Measurements from ENCODE around the gene HMBS.

HMBS gene

GRCh38 chr11:119100246-119100970, 15.7 kb downstream of the HMBS start (continued):
- no peak for TF ChIP-seq KLF17 (tag by site-specific recombination; IDR thresholded peaks at IDR 0.05)

- Histone ChIP-seq H3K4me1 (ENCODE audit: control insufficient read depth, insufficient read depth, low read length) (no peaks in the 10 kb centered on the region), H3K9me3 (ENCODE audit: control insufficient read depth, insufficient read depth, low read depth, low read length) (no peaks in the 10 kb centered on the region), H3K27ac (ENCODE audit: extremely low read depth, low read depth, low read length) (peak overlapping the region; percentile 53), H3K4me3 (ENCODE audit: low read depth, low read length) (peak overlapping the region; percentile 63), H3K36me3 (ENCODE audit: control insufficient read depth in 2 of 2, insufficient read depth in 1 of 2, low read length in 2 of 2) (peaks cover 0 to 29% of the 10 kb centered on the region in 2 experiments; a peak in 1 of 3 replicates)
- CTCF ChIA-PET, result interaction anchor here (0.8 to 2.3 kb wide), 9 partner anchors 22 to 412 kb away, joined by 3 to 7 read pairs (median 4); partner anchors contain the start of genes RPS25 and VPS11
- POLR2A ChIA-PET, result interaction anchor here (0.6 to 1.8 kb wide), 17 partner anchors 7 to 509 kb away, joined by 3 to 22 read pairs (median 5); partner anchors contain the start of genes HINFP, HMBS, HYOU1 and MCAM
- TF ChIP-seq ZNF239 (tag by site-specific recombination; IDR thresholded peaks at IDR 0.05) (no peak), ZNF529 (tag by site-specific recombination; IDR thresholded peaks at IDR 0.05; ENCODE audit: insufficient replicate concordance) (no peak), ZBTB20 (tag by site-specific recombination; IDR thresholded peaks at IDR 0.05) (peak; percentile 62; the same call in 1 of the 2 replicates), ZNF423 (tag by site-specific recombination; IDR thresholded peaks at IDR 0.05) (no peak), ZNF341 (tag by site-specific recombination; IDR thresholded peaks at IDR 0.05; ENCODE audit: low read depth) (peak; percentile 11; the same call in 1 of the 2 replicates), KLF9 (tag by site-specific recombination; IDR thresholded peaks at IDR 0.05; ENCODE audit: low read depth) (peak; percentile 77), GLI2 (tag by site-specific recombination; IDR thresholded peaks at IDR 0.05; ENCODE audit: borderline replicate concordance, low read depth) (no peak), ZSCAN30 (tag by site-specific recombination; IDR thresholded peaks at IDR 0.05) (0 out of 2 replicates have a peak, but pooled peaks have one; percentile 38), SP3 (tag by site-specific recombination; IDR thresholded peaks at IDR 0.05) (peak; percentile 47; the same call in 1 of the 2 replicates), ZNF513 (tag by site-specific recombination; IDR thresholded peaks at IDR 0.05) (peak; percentile 79)
These were observed 16.5 kb downstream of the HMBS start for GRCh38 chr11:119100994-119101758.

GRCh38 chr11:119101759-119102423, 17.2 kb downstream of the HMBS start, which contains the start of gene DPAGT1:
DPAGT1 (minus strand) TSS chr11:119101853; CDS start chr11:119101655, 198 bp downstream.
- Histone ChIP-seq H3K4me3 (ENCODE audit: low read depth, low read length) (peak within 1 kb of the TSS; percentile 63), H3K9me3 (ENCODE audit: control insufficient read depth, insufficient read depth, low read depth, low read length) (no peaks in the 10 kb centered on the region), H3K27ac (ENCODE audit: extremely low read depth, low read depth, low read length) (peak within 1 kb of the TSS; percentile 53), H3K36me3 (ENCODE audit: control insufficient read depth in 2 of 2, insufficient read depth in 1 of 2, low read length in 2 of 2) (peaks cover 0 to 22% of the 10 kb centered on the region in 2 experiments; a peak in 1 of 3 replicates), H3K4me1 (ENCODE audit: control insufficient read depth, insufficient read depth, low read length) (no peaks in the 10 kb centered on the region)
- ChIA-PET CTCF (interaction anchor here (0.8 to 2.3 kb wide), 11 partner anchors 21 to 412 kb away, joined by 3 to 7 read pairs (median 4); partner anchors contain the start of genes NLRX1, RPS25 and VPS11), POLR2A (interaction anchor here (0.6 to 1.8 kb wide), 19 partner anchors 8 to 510 kb away, joined by 3 to 22 read pairs (median 5); partner anchors contain the start of genes HINFP, HMBS, HYOU1 and MCAM)
- peak; percentile 46; the same call in 1 of the 2 replicates for TF ChIP-seq ZNF366 (tag by site-specific recombination; conservative IDR thresholded peaks at IDR 0.05)
- TF ChIP-seq ZEB2 (tag by site-specific recombination; IDR thresholded peaks at IDR 0.05), result peak; percentile 94
- TF ChIP-seq YY1 (tag by site-specific recombination; IDR thresholded peaks at IDR 0.05), result peak; percentile 98
- TF ChIP-seq INSM2 (tag by site-specific recombination; IDR thresholded peaks at IDR 0.05), result peak; percentile 64; the same call in 1 of the 2 replicates
- no peak for TF ChIP-seq ZNF248 (tag by site-specific recombination; IDR thresholded peaks at IDR 0.05)
- TF ChIP-seq ZNF664 (tag by site-specific recombination; IDR thresholded peaks at IDR 0.05), result 0 out of 2 replicates have a peak, but pooled peaks have one; percentile 19
- TF ChIP-seq ZNF692 (tag by site-specific recombination; IDR thresholded peaks at IDR 0.05), result peak; percentile 60; the same call in 1 of the 2 replicates
- 0 out of 2 replicates have a peak, but pooled peaks have one; percentile 32 for TF ChIP-seq ZNF423 (tag by site-specific recombination; IDR thresholded peaks at IDR 0.05)
- TF ChIP-seq ZNF629 (tag by site-specific recombination; IDR thresholded peaks at IDR 0.05), result peak; percentile 79
- peak; percentile 37; the same call in 1 of the 2 replicates for TF ChIP-seq KLF9 (tag by site-specific recombination; IDR thresholded peaks at IDR 0.05; ENCODE audit: low read depth)
- TF ChIP-seq ZNF37A (tag by site-specific recombination; IDR thresholded peaks at IDR 0.05), result no peak

All from HEK293 (cell line).